ENCODE results near the gene PRX. TPM values are rescaled to one million over a fixed set of nuclear protein-coding genes. Genes with fewer than 3 reads are reported as not detected.

Gene PRX, protein sequence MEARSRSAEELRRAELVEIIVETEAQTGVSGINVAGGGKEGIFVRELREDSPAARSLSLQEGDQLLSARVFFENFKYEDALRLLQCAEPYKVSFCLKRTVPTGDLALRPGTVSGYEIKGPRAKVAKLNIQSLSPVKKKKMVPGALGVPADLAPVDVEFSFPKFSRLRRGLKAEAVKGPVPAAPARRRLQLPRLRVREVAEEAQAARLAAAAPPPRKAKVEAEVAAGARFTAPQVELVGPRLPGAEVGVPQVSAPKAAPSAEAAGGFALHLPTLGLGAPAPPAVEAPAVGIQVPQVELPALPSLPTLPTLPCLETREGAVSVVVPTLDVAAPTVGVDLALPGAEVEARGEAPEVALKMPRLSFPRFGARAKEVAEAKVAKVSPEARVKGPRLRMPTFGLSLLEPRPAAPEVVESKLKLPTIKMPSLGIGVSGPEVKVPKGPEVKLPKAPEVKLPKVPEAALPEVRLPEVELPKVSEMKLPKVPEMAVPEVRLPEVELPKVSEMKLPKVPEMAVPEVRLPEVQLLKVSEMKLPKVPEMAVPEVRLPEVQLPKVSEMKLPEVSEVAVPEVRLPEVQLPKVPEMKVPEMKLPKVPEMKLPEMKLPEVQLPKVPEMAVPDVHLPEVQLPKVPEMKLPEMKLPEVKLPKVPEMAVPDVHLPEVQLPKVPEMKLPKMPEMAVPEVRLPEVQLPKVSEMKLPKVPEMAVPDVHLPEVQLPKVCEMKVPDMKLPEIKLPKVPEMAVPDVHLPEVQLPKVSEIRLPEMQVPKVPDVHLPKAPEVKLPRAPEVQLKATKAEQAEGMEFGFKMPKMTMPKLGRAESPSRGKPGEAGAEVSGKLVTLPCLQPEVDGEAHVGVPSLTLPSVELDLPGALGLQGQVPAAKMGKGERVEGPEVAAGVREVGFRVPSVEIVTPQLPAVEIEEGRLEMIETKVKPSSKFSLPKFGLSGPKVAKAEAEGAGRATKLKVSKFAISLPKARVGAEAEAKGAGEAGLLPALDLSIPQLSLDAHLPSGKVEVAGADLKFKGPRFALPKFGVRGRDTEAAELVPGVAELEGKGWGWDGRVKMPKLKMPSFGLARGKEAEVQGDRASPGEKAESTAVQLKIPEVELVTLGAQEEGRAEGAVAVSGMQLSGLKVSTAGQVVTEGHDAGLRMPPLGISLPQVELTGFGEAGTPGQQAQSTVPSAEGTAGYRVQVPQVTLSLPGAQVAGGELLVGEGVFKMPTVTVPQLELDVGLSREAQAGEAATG (N-terminal part only)
- 1.3 and 1.6 TPM in 2 replicates for total RNA-seq

GRCh38 chr19:40413291-40413845 is at the start of gene PRX:
PRX (minus strand) TSS chr19:40413378; CDS start chr19:40407932, 5,446 bp downstream.

GRCh38 chr19:40444000-40444824 is 31.0 kb upstream of the PRX start, which contains the start of gene SERTAD3:
SERTAD3 (minus strand) TSS chr19:40444335; CDS start chr19:40442080, 2,255 bp downstream.

GRCh38 chr19:40425450-40426287 is 12.5 kb upstream of the PRX start, which contains the start of gene SERTAD1:
SERTAD1 (minus strand) TSS chr19:40425992; CDS start chr19:40423546, 2,446 bp downstream.

DNA sequence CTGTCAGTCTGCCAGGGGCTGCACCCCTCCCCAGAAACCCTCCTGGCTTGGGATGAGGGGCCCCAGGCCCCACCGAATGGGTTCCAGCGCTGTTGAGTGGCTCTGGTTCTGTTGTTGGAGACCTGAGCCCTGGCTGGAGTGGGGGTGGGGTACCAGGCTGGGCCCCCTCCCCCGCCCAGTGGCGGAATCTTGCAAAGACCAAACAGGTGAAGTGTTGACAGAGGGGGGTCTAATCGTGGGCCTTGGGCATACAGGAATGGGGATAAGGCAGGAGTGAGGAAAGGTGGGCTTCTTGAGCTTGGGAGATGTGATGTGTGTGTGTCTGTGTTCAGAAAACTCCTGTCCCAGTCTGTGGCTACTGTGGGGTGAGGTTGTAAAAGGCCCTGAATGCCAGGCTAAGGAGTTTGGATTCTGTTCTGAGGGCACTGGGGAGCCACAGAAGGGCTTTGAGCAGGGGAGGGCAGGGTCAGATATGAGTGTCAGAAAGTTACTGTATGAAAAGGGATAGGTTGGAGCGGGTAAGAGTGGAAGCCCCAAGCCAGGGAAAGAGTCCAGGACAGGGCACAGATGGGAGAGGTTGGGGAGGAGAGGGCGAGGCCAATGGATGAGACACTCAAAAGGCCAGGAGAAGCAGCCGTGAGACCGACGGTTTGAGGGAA is 23.0 kb downstream of the PRX start, which contains the start of gene HIPK4:
HIPK4 (minus strand) TSS at position 98 of the 659 bp plus-strand sequence. CDS start 279 bp downstream, outside the sequence.

DNA sequence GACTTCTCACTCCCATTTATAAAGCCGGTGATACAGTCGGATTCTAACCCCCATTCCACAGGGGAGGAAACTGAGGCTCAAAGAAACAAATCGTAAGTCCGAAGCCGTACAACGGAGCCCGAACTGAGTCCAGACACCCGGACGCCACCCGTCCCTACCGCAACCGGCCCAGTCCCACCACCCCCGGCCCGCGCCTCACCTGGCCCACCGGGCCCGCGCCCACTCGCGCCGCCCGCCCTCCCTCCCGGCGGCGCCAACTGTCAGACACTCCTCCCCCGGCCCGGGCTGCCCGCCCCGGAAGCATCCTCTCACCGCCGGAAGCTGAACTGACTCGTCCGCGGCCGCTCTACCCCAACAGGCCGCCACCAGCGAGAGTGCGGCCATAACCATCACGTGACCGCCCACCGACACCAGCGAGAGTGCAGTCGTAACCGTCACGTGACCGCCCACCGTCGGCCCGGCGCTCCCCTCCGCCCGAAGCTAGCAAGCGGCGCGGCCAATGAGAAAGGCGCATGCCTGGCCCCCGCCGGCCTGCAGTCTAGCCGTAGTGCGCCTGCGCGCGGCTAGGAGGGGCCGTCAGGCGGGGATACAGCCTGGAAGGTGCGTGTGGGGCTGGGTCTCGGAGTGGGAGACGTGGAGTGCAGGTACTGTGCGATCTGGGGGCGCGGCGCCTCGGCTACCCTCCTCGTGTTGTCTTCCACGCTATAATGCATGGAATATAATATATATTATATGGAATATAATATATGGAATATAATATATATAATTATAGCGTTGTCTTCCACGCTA is 64.9 kb downstream of the PRX start, which contains the start of the genes C19orf47 and PLD3:
C19orf47 (minus strand) TSS at position 273 of the 789 bp plus-strand sequence. CDS start 6,540 bp downstream, outside the sequence.
PLD3 (plus strand) TSS at position 571 of the 789 bp plus-strand sequence. CDS start 17,789 bp downstream, outside the sequence.

Other genes with a start within 250 kb of the PRX start
- 5.0 and 7.6 TPM in 2 replicates for gene MAP3K10, start 222.0 kb downstream of the PRX start, total RNA-seq
- not detected in 2 replicates for gene TTC9B, start 195.0 kb downstream of the PRX start, total RNA-seq
- gene CCNP, start 186.7 kb downstream of the PRX start, total RNA-seq = 0.14 and 0.28 TPM in 2 replicates
- 63.0 and 79.1 TPM in 2 replicates for gene AKT2, start 128.0 kb downstream of the PRX start, total RNA-seq
- gene C19orf47, start 65.0 kb downstream of the PRX start, total RNA-seq = 3.6 and 4.8 TPM in 2 replicates
- 147 and 199 TPM in 2 replicates for gene PLD3, start 64.7 kb downstream of the PRX start, total RNA-seq
- 0.14 and 0.18 TPM in 2 replicates for gene HIPK4, start 23.2 kb downstream of the PRX start, total RNA-seq
- 11.1 and 19.3 TPM in 2 replicates for gene SERTAD1, start 12.6 kb upstream of the PRX start, total RNA-seq
- 17.5 and 18.9 TPM in 2 replicates for gene SERTAD3, start 31.0 kb upstream of the PRX start, total RNA-seq
- gene BLVRB, start 52.4 kb upstream of the PRX start, total RNA-seq = 104 and 118 TPM in 2 replicates
- 1.6 and 1.8 TPM in 2 replicates for gene SPTBN4, start 53.6 kb upstream of the PRX start, total RNA-seq
- gene SHKBP1, start 163.5 kb upstream of the PRX start, total RNA-seq = 13.5 and 17.2 TPM in 2 replicates
- gene LTBP4, start 188.0 kb upstream of the PRX start, total RNA-seq = 20.1 and 36.6 TPM in 2 replicates